A549 treated with CORT108297 at 1 μM for 4 hours (cell line): Measurements from ENCODE around the gene DUSP3. TPM values are rescaled to one million over a fixed set of nuclear protein-coding genes. Genes with fewer than 3 reads are reported as not detected.

Experiments
- total RNA-seq: library from RNA; stranded (reverse); fragments of 200-300 nt; extraction: Qiagen RNA extraction; gene quantifications from 5 replicates; pipeline ENCODE4 v1.2.3, GENCODE V29; 2022

DUSP3 gene
- 59.1 to 64.1 TPM (median 61.0 TPM) in 5 replicates for total RNA-seq

DNA sequence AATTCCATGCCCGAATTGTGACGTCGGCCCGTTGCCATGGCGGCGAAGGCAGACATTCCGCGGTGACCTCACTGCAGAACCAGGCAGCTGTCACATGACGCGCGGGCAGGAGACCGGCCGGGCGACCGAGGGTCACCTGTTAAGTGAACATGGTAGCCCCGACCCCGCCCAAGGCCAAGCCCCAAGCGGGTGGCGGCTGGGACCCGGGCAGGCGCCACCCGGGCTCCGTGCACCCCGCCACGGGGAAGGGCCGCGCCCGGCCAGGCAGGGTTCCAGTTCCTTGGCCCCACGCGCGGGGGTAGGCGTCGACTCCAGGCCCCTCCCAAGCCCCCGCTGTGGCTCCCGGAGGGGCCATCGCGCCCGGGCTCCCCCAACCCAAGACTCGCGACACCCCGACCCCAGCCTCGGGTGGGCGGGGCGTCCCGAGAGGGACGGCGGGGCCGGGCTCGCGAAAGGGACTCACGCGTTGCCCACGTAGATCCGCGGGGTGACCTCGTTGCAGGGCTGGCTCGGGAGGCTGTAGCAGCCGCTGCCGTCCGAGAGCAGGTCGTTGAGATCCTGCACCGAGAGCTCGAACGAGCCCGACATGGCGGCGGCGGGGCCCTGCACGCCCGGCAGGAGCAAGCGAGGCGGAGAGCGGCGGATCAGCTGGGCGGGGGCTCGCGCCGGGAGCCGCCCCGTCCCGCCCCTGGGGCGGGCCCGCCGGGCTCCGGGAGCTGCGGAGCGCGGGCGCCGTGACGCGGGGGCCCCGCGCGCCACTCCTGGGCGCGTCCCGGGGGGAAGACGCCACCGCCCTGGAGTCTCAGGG lies at the start of gene DUSP3:
Gene DUSP3, minus strand, starts transcription at position 641 of the 808 bp plus-strand sequence. Its CDS starts 53 bp downstream, at position 588.

DNA sequence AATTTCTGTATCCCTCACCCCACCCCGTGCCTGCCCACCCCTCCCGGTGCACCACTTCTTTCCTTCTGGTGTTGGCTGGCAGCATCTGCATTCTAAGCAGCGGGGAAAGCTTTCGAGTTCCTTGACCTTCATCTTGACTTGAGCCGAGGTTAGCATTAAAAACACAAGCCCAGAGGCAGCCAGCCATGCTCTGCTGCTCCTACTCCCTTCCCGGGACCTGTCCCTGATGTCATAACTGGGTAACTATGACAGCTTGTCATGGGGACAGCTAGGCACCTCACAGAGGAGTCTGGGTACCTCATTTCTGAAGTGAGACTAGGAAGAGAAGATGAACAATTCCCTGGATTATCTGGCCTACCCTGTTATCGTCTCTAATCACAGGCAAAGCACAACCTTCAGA lies 1.4 kb upstream of the DUSP3 start, which contains the start of gene CFAP97D1:
Gene CFAP97D1, plus strand, starts transcription at position 301 of the 400 bp plus-strand sequence. Its CDS starts 28 bp downstream, at position 329.

DNA sequence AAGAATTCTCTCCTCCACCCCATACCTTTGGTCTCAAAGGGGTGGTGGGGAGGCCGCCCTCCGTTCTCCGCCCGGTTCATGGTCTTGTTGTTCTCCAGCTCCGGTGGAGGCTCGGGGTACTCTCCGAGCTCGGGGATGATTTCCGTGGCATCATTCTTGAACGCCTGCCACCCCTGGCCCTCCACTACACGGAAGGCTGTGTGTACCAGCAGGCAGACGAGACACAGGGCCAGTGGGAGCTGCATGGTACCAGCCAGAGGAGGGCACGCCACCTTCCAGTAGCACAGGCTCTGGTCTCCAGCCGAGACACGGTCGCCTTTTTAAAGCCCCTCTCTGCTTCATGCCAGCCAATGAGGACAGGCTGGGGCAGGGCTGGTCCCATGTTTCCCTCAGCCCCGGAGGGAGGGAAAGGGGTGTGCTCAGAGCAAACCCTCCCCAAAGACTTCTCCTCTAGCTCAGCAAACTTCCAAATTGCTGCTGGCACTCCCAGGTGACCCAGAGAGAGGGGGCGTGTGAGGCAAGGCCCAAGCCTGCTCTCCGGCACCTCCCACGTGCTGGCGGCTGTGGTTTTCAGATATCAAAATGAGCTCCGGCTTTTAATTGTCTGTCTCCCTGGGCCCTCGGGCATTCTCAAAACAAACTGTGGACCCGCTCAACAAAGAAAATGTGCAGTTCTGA lies 20.1 kb downstream of the DUSP3 start, which contains the start of gene SOST:
Gene SOST, minus strand, starts transcription at position 295 of the 678 bp plus-strand sequence. Its CDS starts 50 bp downstream, at position 245.

Other genes with a start within 250 kb of the DUSP3 start
- 43.9 to 52.8 TPM (median 51.0 TPM) in 5 replicates for gene ETV4, start 232.6 kb downstream of the DUSP3 start, total RNA-seq
- gene MEOX1, start 117.1 kb downstream of the DUSP3 start, total RNA-seq: not detected in 5 replicates
- 0.04 to 0.07 TPM in 2 of 5 replicates, not detected in the others for gene SOST, start 20.2 kb downstream of the DUSP3 start, total RNA-seq
- gene CFAP97D1, start 1.5 kb upstream of the DUSP3 start, total RNA-seq: 0.02 TPM in 3 of 5 replicates, not detected in the others
- gene MPP3, start 54.2 kb upstream of the DUSP3 start, total RNA-seq: 14.1 to 21.2 TPM (median 18.7 TPM) in 5 replicates
- gene CD300LG, start 68.2 kb upstream of the DUSP3 start, total RNA-seq: not detected in 5 replicates
- 1.6 to 2.4 TPM (median 1.9 TPM) in 5 replicates for gene MPP2, start 128.6 kb upstream of the DUSP3 start, total RNA-seq
- 0.22 TPM in 1 of 5 replicates, not detected in the others for gene PPY, start 163.5 kb upstream of the DUSP3 start, total RNA-seq
- 0.13 TPM in 1 of 5 replicates, not detected in the others for gene PYY, start 175.0 kb upstream of the DUSP3 start, total RNA-seq
- gene NAGS, start 225.6 kb upstream of the DUSP3 start, total RNA-seq: 0.84 to 1.2 TPM (median 1.1 TPM) in 5 replicates
- gene TMEM101, start 236.0 kb upstream of the DUSP3 start, total RNA-seq: 26.9 to 35.9 TPM (median 34.2 TPM) in 5 replicates